Measurements from ENCODE around the gene NRF1.
A peak's percentile ranks its signal among the peaks of the same experiment; 100 is the strongest.
"Not testable (repeated sequence)": the region's sequence is repeated elsewhere in the genome, so short reads cannot be mapped to it uniquely, and the experiment has no call there.

The NRF1 gene

GRCh38 chr7:129789000-129789399, 177.5 kb downstream of the NRF1 start:
- TF ChIP-seq CTCF (conservative IDR thresholded peaks at IDR 0.05; ENCODE audit: control insufficient read depth, insufficient read depth, low read depth, low read length): no peak
- no peak for DNase-seq (ENCODE audit: low read depth)
- no peak overlapping the region for H3K4me3 ChIP-seq (ENCODE audit: control insufficient read depth, low read depth, low read length)

GRCh38 chr7:129789652-129790051, 178.1 kb downstream of the NRF1 start:
- no peak overlapping the region for H3K4me3 ChIP-seq (ENCODE audit: control insufficient read depth, low read depth, low read length)
- no peak for TF ChIP-seq CTCF (conservative IDR thresholded peaks at IDR 0.05; ENCODE audit: control insufficient read depth, insufficient read depth, low read depth, low read length)
- DNase-seq (ENCODE audit: low read depth): no peak

GRCh38 chr7:129790136-129790535, 178.6 kb downstream of the NRF1 start:
- DNase-seq (ENCODE audit: low read depth): peak; percentile 34
- no peak overlapping the region for H3K4me3 ChIP-seq (ENCODE audit: control insufficient read depth, low read depth, low read length)
- no peak for TF ChIP-seq CTCF (conservative IDR thresholded peaks at IDR 0.05; ENCODE audit: control insufficient read depth, insufficient read depth, low read depth, low read length)

GRCh38 chr7:129792721-129793120, 181.2 kb downstream of the NRF1 start:
- TF ChIP-seq CTCF (conservative IDR thresholded peaks at IDR 0.05; ENCODE audit: control insufficient read depth, insufficient read depth, low read depth, low read length): no peak

GRCh38 chr7:129793506-129794310, 182.2 kb downstream of the NRF1 start:
- no peak for TF ChIP-seq CTCF (conservative IDR thresholded peaks at IDR 0.05; ENCODE audit: control insufficient read depth, insufficient read depth, low read depth, low read length)
- no peak for DNase-seq (ENCODE audit: low read depth)
- no peak overlapping the region for H3K4me3 ChIP-seq (ENCODE audit: control insufficient read depth, low read depth, low read length)

More at GRCh38 chr7:129792721-129793120, 181.2 kb downstream of the NRF1 start:
- no peak for DNase-seq (ENCODE audit: low read depth)
- no peak overlapping the region for H3K4me3 ChIP-seq (ENCODE audit: control insufficient read depth, low read depth, low read length)

- H3K4me3 ChIP-seq (ENCODE audit: control insufficient read depth, low read depth, low read length); DNase-seq (ENCODE audit: low read depth): not testable (repeated sequence)
Observed at GRCh38 chr7:129794461-129794860, 182.9 kb downstream of the NRF1 start.

GRCh38 chr7:129796186-129796775, 184.8 kb downstream of the NRF1 start:
- H3K4me3 ChIP-seq (ENCODE audit: control insufficient read depth, low read depth, low read length): no peak overlapping the region
- no peak for TF ChIP-seq CTCF (conservative IDR thresholded peaks at IDR 0.05; ENCODE audit: control insufficient read depth, insufficient read depth, low read depth, low read length)
- DNase-seq (ENCODE audit: low read depth): no peak
